Erythroblast (primary cell): Measurements from ENCODE around the gene KRTAP19-6.

ENCODE experiments used
- GATA1 ChIP-seq: IDR thresholded peaks from 2 replicates; pipeline ENCODE4 v1.6.1; 2011; ENCODE audit warnings: low read depth, mild to moderate bottlenecking, control low read depth, low read length, moderate library complexity
- POLR2A ChIP-seq: IDR thresholded peaks from 2 replicates; pipeline ENCODE4 v1.6.1; 2011; ENCODE audit warnings: mild to moderate bottlenecking, low read length

- TF ChIP-seq POLR2A (no peak), GATA1 (no peak)
These were observed at the start of gene KRTAP19-6 for GRCh38 chr21:30541764-30542163.
